Adrenal gland (tissue), 5 donors: ENCODE results near the gene TAF4.

Experiments used
- POLR2A ChIP-seq, 2 donors: fragments of 450-650 bp; IDR thresholded peaks; one replicate each; pipeline ENCODE4 v1.6.1; 2017; ENCODE audit warnings: antibody characterized with exemption in 2 of 2, mild to moderate bottlenecking in 2 of 2, moderate library complexity in 1 of 2
- TF ChIP-seq, protein P1 (sequence below), 6 experiments: fragments of 450-650 bp in 4 of 6; fragments of 200-600 bp in 2 of 6; sonication (generic) in 1 of 6; IDR thresholded peaks; 1 replicate in 5 of 6; 2 replicates in 1 of 6; pipeline versions ENCODE4 v1.5.1 to v1.8.0; 2016 to 2021; ENCODE audit warnings: antibody characterized with exemption in 6 of 6, mild to moderate bottlenecking in 2 of 6, moderate library complexity in 1 of 6
- donor health status: DM: no; HTN: no; CAD: no.

DNA sequence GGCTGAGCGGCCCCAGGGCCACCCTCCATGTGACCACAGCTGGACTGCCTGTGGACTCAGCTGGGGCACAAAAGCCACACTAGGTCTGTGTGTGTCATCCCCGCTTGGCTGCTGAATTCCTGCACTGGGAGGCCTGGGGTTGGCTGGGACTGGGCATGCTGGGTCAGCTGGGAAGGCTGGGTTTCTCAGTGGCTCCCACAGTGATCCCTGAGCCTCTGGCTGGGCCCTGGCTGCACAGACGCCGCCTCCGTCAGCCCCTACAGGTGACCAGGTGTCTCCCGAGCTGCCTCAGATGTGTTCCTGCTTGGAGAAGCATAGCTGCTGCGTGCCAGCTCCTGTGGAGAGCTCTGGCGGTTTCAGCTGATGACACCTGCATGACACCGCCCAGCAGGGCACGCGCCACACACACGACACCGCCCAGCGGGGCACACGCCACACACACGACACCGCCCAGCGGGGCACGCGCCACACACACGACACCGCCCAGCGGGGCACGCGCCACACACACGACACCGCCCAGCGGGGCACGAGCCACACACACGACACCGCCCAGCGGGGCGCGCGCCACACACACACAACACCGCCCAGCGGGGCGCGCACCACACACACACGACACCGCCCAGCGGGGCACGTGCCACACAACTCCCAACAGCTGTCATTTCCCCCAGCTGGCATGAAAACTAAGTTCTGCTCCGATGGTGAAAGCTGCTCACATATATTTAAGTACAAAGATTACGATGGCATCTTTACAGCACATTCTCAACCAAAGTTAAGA is 88.8 kb downstream of the TAF4 start:
- TF ChIP-seq, protein P1, sequence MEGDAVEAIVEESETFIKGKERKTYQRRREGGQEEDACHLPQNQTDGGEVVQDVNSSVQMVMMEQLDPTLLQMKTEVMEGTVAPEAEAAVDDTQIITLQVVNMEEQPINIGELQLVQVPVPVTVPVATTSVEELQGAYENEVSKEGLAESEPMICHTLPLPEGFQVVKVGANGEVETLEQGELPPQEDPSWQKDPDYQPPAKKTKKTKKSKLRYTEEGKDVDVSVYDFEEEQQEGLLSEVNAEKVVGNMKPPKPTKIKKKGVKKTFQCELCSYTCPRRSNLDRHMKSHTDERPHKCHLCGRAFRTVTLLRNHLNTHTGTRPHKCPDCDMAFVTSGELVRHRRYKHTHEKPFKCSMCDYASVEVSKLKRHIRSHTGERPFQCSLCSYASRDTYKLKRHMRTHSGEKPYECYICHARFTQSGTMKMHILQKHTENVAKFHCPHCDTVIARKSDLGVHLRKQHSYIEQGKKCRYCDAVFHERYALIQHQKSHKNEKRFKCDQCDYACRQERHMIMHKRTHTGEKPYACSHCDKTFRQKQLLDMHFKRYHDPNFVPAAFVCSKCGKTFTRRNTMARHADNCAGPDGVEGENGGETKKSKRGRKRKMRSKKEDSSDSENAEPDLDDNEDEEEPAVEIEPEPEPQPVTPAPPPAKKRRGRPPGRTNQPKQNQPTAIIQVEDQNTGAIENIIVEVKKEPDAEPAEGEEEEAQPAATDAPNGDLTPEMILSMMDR (IDR thresholded peaks at IDR 0.05), result no peak
- no peak for TF ChIP-seq POLR2A (IDR thresholded peaks at IDR 0.05)
